GM12878 (cell line): Measurements from ENCODE around the gene THADA. TPM values are rescaled to one million over a fixed set of nuclear protein-coding genes. Genes with fewer than 3 reads are reported as not detected.

Source experiments
- BACH1 ChIP-seq: fragments of 450-650 bp; IDR thresholded peaks from 2 replicates; pipeline ENCODE4 v1.6.1; 2017; ENCODE audit warnings: mild to moderate bottlenecking, borderline replicate concordance
- BHLHE40 ChIP-seq, 2 experiments: fragments of 450-650 bp in 1 of 2; IDR thresholded peaks; 2 replicates each; pipeline ENCODE4 v1.6.1; 2011 to 2017; ENCODE audit warnings: low read depth in 2 of 2, borderline replicate concordance in 1 of 2, improper control_type of control experiment in 1 of 2, low read length in 1 of 2, mild to moderate bottlenecking in 1 of 2
- CBX3 ChIP-seq: fragments of 200-600 bp; sonication (generic); IDR thresholded peaks from 2 replicates; pipeline ENCODE4 v1.6.1; 2016; ENCODE audit warnings: low read depth, borderline replicate concordance
- CBX5 ChIP-seq: sonication (generic); IDR thresholded peaks from 2 replicates; pipeline ENCODE4 v1.6.1; 2016; ENCODE audit warnings: low read depth, moderate library complexity, mild to moderate bottlenecking, inconsistent platforms
- CHD1 ChIP-seq: IDR thresholded peaks from 2 replicates; pipeline ENCODE4 v1.6.1; 2012; ENCODE audit warnings: low read depth, low read length, improper control_type of control experiment
- EED ChIP-seq: sonication (generic); IDR thresholded peaks from 2 replicates; pipeline ENCODE4 v1.6.1; 2016; ENCODE audit warnings: antibody characterized with exemption, low read depth
- FOXM1 ChIP-seq: IDR thresholded peaks from 2 replicates; pipeline ENCODE4 v1.6.1; 2012; ENCODE audit warnings: low read depth, mild to moderate bottlenecking, inconsistent platforms, low read length, moderate library complexity
- HDAC2 ChIP-seq: fragments of 200-600 bp; sonication (generic); IDR thresholded peaks from 2 replicates; pipeline ENCODE4 v1.6.1; 2017
- JUND ChIP-seq: IDR thresholded peaks from 2 replicates; pipeline ENCODE4 v1.6.1; 2012; ENCODE audit warnings: low read depth, mild to moderate bottlenecking, low read length, improper control_type of control experiment, moderate library complexity
- KLF5 ChIP-seq: fragments of 450-650 bp; IDR thresholded peaks from 2 replicates; pipeline ENCODE4 v1.6.1; 2014; ENCODE audit warnings: mild to moderate bottlenecking; ENCODE audit not compliant: partially characterized antibody
- LARP7 ChIP-seq: fragments of 450-650 bp; IDR thresholded peaks from 2 replicates; pipeline ENCODE4 v1.6.1; 2017; ENCODE audit warnings: mild to moderate bottlenecking
- MYB ChIP-seq: fragments of 150-350 bp; IDR thresholded peaks from 2 replicates; pipeline ENCODE4 v1.6.1; 2014; ENCODE audit warnings: mild to moderate bottlenecking, low read depth, low read length, borderline replicate concordance
- NFIC ChIP-seq: IDR thresholded peaks from 2 replicates; pipeline ENCODE4 v1.6.1; 2012; ENCODE audit warnings: low read depth, mild to moderate bottlenecking, inconsistent platforms, low read length, moderate library complexity
- NFYB ChIP-seq: IDR thresholded peaks from 2 replicates; pipeline ENCODE4 v1.6.1; 2011; ENCODE audit warnings: low read depth, mild to moderate bottlenecking, low read length, improper control_type of control experiment, moderate library complexity; ENCODE audit not compliant: insufficient read depth
- PML ChIP-seq: IDR thresholded peaks from 2 replicates; pipeline ENCODE4 v1.6.1; 2012; ENCODE audit warnings: low read length, inconsistent platforms
- POLR2AphosphoS5 ChIP-seq: IDR thresholded peaks from 2 replicates; pipeline ENCODE4 v1.6.1; 2011; ENCODE audit warnings: mild to moderate bottlenecking, low read length, inconsistent platforms
- SP1 ChIP-seq: IDR thresholded peaks from one replicate; pipeline ENCODE4 v1.6.1; 2011; ENCODE audit warnings: low read depth, low read length
- SRF ChIP-seq, 2 experiments: IDR thresholded peaks; 2 replicates each; pipeline ENCODE4 v1.6.1; 2011; ENCODE audit warnings: low read depth in 2 of 2, low read length in 2 of 2, mild to moderate bottlenecking in 1 of 2, moderate library complexity in 1 of 2
- TARDBP ChIP-seq: IDR thresholded peaks from 2 replicates; pipeline ENCODE4 v1.6.1; 2016; ENCODE audit warnings: borderline replicate concordance
- ZBED1 ChIP-seq: IDR thresholded peaks from 2 replicates; pipeline ENCODE4 v1.6.1; 2016; ENCODE audit warnings: borderline replicate concordance
- ZBTB4 ChIP-seq: fragments of 450-650 bp; formaldehyde crosslinking; IDR thresholded peaks from 2 replicates; pipeline ENCODE4 v1.4.0; 2022; ENCODE audit warnings: mild to moderate bottlenecking, moderate library complexity
- ZBTB40 ChIP-seq: fragments of 450-650 bp; IDR thresholded peaks from 2 replicates; pipeline ENCODE4 v1.6.1; 2016; ENCODE audit warnings: mild to moderate bottlenecking, moderate library complexity, borderline replicate concordance
- ZNF207 ChIP-seq: fragments of 450-650 bp; IDR thresholded peaks from 2 replicates; pipeline ENCODE4 v1.6.1; 2014; ENCODE audit warnings: antibody characterized with exemption, mild to moderate bottlenecking, borderline replicate concordance
- ZNF24 ChIP-seq: fragments of 450-650 bp; IDR thresholded peaks from 2 replicates; pipeline ENCODE4 v1.6.1; 2017; ENCODE audit warnings: antibody characterized with exemption, mild to moderate bottlenecking
- ZNF274 ChIP-seq: IDR thresholded peaks from one replicate; pipeline ENCODE4 v1.8.0; 2011; ENCODE audit not compliant: insufficient read length, insufficient read depth
- ZNF384 ChIP-seq: IDR thresholded peaks from 2 replicates; pipeline ENCODE4 v1.6.1; 2012; ENCODE audit warnings: low read depth, mild to moderate bottlenecking, low read length, improper control_type of control experiment, borderline replicate concordance
- ZSCAN29 ChIP-seq: fragments of 450-650 bp; IDR thresholded peaks from 2 replicates; pipeline ENCODE4 v1.6.1; 2017; ENCODE audit warnings: mild to moderate bottlenecking, moderate library complexity
- polyA plus RNA-seq, 11 experiments: library from polyadenylated mRNA; depleted of rRNA in 4 of 11; unstranded in 6 of 11; stranded (reverse) in 5 of 11; fragments of >200 nt; fragmentation: Nextera tagmentation in 4 of 11; fragmentation: Illumina TruSeq in 1 of 11; extraction: Ambion mirVana in 4 of 11; extraction: Trizol in 1 of 11; gene quantifications; 1 replicate in 1 of 11; 2 replicates in 10 of 11; pipeline versions ENCODE4 v1.2.1 to v1.2.3, GENCODE V29; 2011 to 2016; ENCODE audit warnings: inconsistent platforms in 2 of 11, missing spikeins in 2 of 11, low read depth in 1 of 11
- total RNA-seq, 4 experiments: library from RNA; depleted of rRNA in 3 of 4; stranded (reverse); fragments of >200 nt in 3 of 4; fragmentation: Illumina TruSeq in 1 of 4; extraction: Trizol in 1 of 4; gene quantifications; 2 replicates each; pipeline versions ENCODE4 v1.2.1 to v1.2.3, GENCODE V29; 2013 to 2021

The THADA gene
- total and polyA plus RNA-seq, 10 of the 15 experiments (the other 5 are each of a cell fraction or from before 2014, with no cell fraction given) = 14.6 to 33.2 (median 23.2) TPM

- no peak for TF ChIP-seq SP1
- no peak for TF ChIP-seq BHLHE40 (IDR thresholded peaks at IDR 0.05; ENCODE audit: borderline replicate concordance in 1 of 2, low read depth in 2 of 2, low read length in 1 of 2)
- no peak for TF ChIP-seq TARDBP
- no peak for TF ChIP-seq NFYB
- TF ChIP-seq BACH1 = no peak
- TF ChIP-seq EED = no peak
- TF ChIP-seq CHD1 = no peak
- TF ChIP-seq ZBTB40 = no peak
- TF ChIP-seq ZNF384 = no peak
- 0 out of 2 replicates have a peak, but pooled peaks have one; percentile 38 for TF ChIP-seq CBX5
- no peak for TF ChIP-seq CBX3
- no peak for TF ChIP-seq LARP7
- no peak for TF ChIP-seq POLR2AphosphoS5
- TF ChIP-seq ZBED1 = no peak
- no peak for TF ChIP-seq MYB
- TF ChIP-seq ZNF207 = no peak
- no peak for TF ChIP-seq HDAC2
- no peak for TF ChIP-seq ZBTB4
- TF ChIP-seq KLF5 = no peak
- TF ChIP-seq SRF (IDR thresholded peaks at IDR 0.05; ENCODE audit: low read depth in 2 of 2, low read length in 2 of 2) = no peak
- TF ChIP-seq JUND = no peak
- TF ChIP-seq FOXM1 = no peak
- TF ChIP-seq ZSCAN29 = no peak
- peak; percentile 80 for TF ChIP-seq ZNF24
- no peak for TF ChIP-seq PML
- no peak for TF ChIP-seq NFIC
- TF ChIP-seq ZNF274 = no peak
These were observed 355.7 kb downstream of the THADA start (continued) for GRCh38 chr2:43239981-43240765.
